ENCODE results near the gene SPAG17.

- TF ChIP-seq CTCF (optimal IDR thresholded peaks at IDR 0.05 in 1 of 3, IDR thresholded peaks at IDR 0.05 in 1 of 3, conservative IDR thresholded peaks at IDR 0.05 in 1 of 3; ENCODE audit: extremely low read depth in 1 of 3, insufficient read depth in 2 of 3, low read length in 3 of 3): no peak
- TF ChIP-seq EZH2 (IDR thresholded peaks at IDR 0.05; ENCODE audit: low read length): no peak
These were observed 27.5 kb downstream of the SPAG17 start for GRCh38 chr1:118157506-118157905.
